ENCODE data around the gene TPH2. TPM values are rescaled to one million over a fixed set of nuclear protein-coding genes. Genes with fewer than 3 reads are reported as not detected.

TPH2 gene
- total RNA-seq, 2 experiments from 2014 or later, result not detected

DNA sequence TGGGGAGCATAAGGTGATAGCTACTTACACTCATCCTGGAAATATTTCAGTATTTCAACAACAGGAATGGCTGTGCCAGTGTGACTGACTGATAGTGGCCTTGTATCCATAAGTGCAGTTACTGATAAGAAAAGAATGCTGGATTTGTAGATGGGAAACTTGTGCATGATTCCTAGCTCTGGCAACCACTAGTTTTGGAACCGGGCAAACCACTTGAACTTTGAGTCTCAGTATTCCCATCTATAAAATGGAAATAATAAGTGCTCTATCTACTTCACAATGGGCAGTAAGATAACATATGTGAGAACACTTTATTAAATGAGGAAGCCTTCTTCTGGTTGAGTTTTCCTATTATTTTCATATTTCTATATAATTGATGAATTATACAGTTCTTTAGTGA lies 77.2 kb downstream of the TPH2 start:
- ChIA-PET CTCF (interaction anchor here (2.1 to 2.5 kb wide), 2 partner anchors 10 to 14 kb away, joined by 6 to 10 read pairs; no protein-coding TSS in a partner anchor), POLR2A (no interaction called here)
- intact Hi-C loops (cut with micrococcal nuclease), result no loop called here
- Mint-ChIP-seq H3K36me3 (no peaks in the 10 kb centered on the region), H3K27me3 (peaks cover 13% of the 10 kb centered on the region), H3K4me3 (no peak overlapping the region), H3K9me3 (no peaks in the 10 kb centered on the region), H3K4me1 (ENCODE audit: low read depth) (no peaks in the 10 kb centered on the region), H3K27ac (no peak overlapping the region)
- DNase-seq, result no peak

DNA sequence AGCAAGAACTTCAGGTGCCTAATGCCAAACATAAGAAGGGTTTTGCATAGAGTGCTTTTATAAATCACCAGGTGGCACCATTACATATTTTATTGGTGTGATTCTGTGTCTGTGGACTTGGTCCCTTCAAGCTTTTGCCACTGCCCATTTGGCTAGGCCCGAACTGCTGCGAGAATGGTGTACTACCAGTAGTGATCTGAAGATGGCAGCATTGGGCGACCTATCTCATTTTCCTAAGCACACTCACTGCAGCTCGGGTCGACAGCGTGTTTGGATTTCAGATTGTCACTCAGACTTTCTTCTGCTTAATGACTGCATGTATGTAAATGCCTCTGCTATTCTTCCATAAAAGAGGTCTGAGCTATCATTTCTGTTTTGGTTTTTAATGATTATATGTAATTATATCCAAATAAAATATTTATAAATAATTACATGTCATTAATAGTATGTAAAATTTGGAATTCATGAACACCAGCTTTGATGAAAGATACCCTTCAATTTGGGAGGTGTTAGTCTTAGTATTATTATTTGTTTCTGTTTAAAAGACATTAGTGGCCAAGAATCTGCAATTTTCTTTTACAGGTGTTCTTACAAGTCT lies 78.5 kb downstream of the TPH2 start:
- DNase-seq, result peak; percentile 74
- H3K27ac Mint-ChIP-seq, result no peak overlapping the region
- intact Hi-C loops (cut with micrococcal nuclease), result no loop called here
- no peak overlapping the region for H3K4me3 Mint-ChIP-seq
- H3K36me3 Mint-ChIP-seq, result no peaks in the 10 kb centered on the region
- no peaks in the 10 kb centered on the region for H3K4me1 Mint-ChIP-seq (ENCODE audit: low read depth)
- ChIA-PET POLR2A (no interaction called here), CTCF (interaction anchor here (0.6 to 2.5 kb wide), 15 partner anchors 8 to 658 kb away, joined by 3 to 10 read pairs (median 3); no protein-coding TSS in a partner anchor)
- H3K27me3 Mint-ChIP-seq, result peaks cover 14% of the 10 kb centered on the region
- no peaks in the 10 kb centered on the region for H3K9me3 Mint-ChIP-seq

DNA sequence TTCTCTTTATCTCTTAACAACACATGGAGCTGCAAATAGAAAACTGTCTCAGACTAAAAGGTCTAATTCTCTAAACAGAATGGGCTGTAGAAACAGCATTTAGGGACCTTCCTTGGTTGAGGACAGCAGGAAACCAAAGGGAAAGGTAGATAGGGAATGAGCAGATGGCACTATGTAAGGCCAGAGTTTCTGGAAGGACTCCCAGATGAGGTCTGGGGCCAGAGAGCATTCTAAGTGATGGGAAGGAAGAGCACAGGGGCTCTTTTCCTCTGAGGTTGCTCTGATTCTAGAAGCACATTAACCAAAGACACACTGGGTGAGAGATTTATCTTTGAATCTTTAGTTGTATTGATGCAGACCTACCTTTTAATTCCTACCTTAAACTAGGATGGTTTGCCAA lies 79.4 kb downstream of the TPH2 start:
- intact Hi-C loops (cut with micrococcal nuclease), result no loop called here
- CTCF ChIA-PET, result interaction anchor here (0.7 to 1.9 kb wide), 3 partner anchors 9 to 194 kb away, joined by 3 to 4 read pairs (median 3); no protein-coding TSS in a partner anchor
- Mint-ChIP-seq H3K27ac (no peak overlapping the region), H3K9me3 (no peaks in the 10 kb centered on the region), H3K4me3 (no peak overlapping the region), H3K36me3 (no peaks in the 10 kb centered on the region), H3K27me3 (peaks cover 14% of the 10 kb centered on the region), H3K4me1 (ENCODE audit: low read depth) (no peaks in the 10 kb centered on the region)
- POLR2A ChIA-PET, result no interaction called here
- no peak for DNase-seq

DNA sequence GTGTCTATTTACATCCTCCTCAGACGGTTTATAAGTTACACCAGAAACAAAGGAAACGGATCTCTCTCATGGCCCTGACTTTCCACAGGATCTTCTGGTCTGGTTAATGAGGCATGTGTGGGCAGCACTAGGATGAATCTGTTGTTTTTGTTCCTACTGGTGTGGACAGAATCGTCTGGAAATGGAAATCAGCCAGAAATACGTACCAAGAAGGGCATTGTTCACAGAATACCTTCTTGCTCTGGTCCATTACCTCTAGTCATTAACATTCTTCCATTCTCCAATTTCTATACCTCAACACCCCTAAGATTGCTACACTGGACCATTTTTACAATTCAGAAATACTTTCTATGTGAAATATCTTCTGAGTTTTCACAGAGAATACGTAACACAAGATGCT lies 86.0 kb downstream of the TPH2 start:
- H3K9me3 Mint-ChIP-seq, result no peaks in the 10 kb centered on the region
- POLR2A ChIA-PET, result no interaction called here
- intact Hi-C loops (cut with micrococcal nuclease), result no loop called here
- no peak overlapping the region for H3K27ac Mint-ChIP-seq
- no peaks in the 10 kb centered on the region for H3K36me3 Mint-ChIP-seq
- DNase-seq, result no peak
- H3K27me3 Mint-ChIP-seq, result peaks cover 7% of the 10 kb centered on the region
- H3K4me3 Mint-ChIP-seq, result no peak overlapping the region
- CTCF ChIA-PET, result interaction anchor here (2.0 kb wide), 1 partner anchor 8 kb away, joined by 10 read pairs; no protein-coding TSS in a partner anchor
- no peaks in the 10 kb centered on the region for H3K4me1 Mint-ChIP-seq (ENCODE audit: low read depth)

DNA sequence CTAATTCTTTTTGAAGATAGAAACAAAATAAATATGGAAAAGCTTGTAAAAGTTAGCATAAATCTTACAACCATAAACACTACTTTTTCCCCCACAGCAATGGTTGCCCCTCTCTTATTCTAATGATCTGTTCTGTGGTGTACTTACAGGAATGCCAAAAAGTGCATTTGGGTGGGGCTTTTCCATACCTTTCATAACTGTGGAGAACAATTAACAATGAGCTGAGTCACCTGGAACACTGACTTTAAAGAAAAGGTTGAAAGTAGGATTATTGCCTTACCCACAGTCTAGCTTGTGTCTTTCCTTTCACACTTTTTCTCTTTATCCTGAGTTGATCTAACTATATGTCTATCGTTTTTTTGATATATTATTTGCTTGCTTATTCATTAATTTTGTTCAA lies 86.9 kb downstream of the TPH2 start:
- ChIA-PET POLR2A (no interaction called here), CTCF (interaction anchor here (2.0 kb wide), 1 partner anchor 9 kb away, joined by 10 read pairs; no protein-coding TSS in a partner anchor)
- H3K4me1 Mint-ChIP-seq (ENCODE audit: low read depth), result no peaks in the 10 kb centered on the region
- DNase-seq, result no peak
- intact Hi-C loops (cut with micrococcal nuclease), result no loop called here
- H3K27me3 Mint-ChIP-seq, result peaks cover 5% of the 10 kb centered on the region
- no peak overlapping the region for H3K4me3 Mint-ChIP-seq
- no peaks in the 10 kb centered on the region for H3K9me3 Mint-ChIP-seq
- no peak overlapping the region for H3K27ac Mint-ChIP-seq
- no peaks in the 10 kb centered on the region for H3K36me3 Mint-ChIP-seq

DNA sequence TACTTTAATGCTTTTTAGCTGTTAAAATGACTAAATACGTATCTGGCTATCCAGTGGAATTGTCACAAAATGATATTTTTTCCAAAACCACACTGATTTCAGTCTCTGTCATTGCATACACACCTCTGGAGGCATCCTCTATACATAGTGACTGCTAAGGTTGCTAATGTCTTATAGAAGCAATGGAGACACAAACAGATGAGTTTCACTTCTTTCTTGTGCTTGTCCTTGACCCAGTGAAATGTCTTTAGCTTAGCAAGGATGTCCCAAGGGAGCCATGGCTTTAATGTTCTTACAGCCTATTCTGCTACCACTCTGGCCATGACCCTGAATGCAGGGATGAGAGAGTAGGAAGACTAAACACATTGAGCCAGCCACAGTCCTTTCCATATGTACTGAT lies 90.3 kb downstream of the TPH2 start:
- Mint-ChIP-seq H3K4me1 (ENCODE audit: low read depth) (no peaks in the 10 kb centered on the region), H3K27ac (no peak overlapping the region), H3K4me3 (no peak overlapping the region), H3K27me3 (peaks cover 8% of the 10 kb centered on the region), H3K36me3 (no peaks in the 10 kb centered on the region), H3K9me3 (no peaks in the 10 kb centered on the region)
- POLR2A ChIA-PET, result no interaction called here
- intact Hi-C loops (cut with micrococcal nuclease), result no loop called here
- no peak for DNase-seq
- CTCF ChIA-PET, result no interaction called here

DNA sequence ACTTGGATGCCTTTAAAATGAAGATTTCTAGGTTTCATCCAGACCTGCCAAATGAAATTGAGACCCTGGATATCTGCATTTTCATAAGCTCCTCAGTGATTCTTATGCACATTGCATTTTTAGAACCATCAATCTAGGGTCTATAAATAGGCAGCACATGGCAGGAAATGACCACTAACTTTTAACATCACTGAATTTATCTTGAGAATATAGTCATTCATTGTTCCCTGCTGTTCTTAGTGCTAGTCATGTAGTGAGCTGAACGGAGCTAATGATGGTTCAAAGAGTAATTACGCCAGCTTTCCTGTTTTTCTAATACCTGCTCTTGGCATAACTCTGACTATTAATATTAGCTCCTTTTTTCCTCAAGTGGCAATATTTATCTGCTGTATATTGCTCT lies 91.6 kb downstream of the TPH2 start:
- CTCF ChIA-PET, result no interaction called here

DNA sequence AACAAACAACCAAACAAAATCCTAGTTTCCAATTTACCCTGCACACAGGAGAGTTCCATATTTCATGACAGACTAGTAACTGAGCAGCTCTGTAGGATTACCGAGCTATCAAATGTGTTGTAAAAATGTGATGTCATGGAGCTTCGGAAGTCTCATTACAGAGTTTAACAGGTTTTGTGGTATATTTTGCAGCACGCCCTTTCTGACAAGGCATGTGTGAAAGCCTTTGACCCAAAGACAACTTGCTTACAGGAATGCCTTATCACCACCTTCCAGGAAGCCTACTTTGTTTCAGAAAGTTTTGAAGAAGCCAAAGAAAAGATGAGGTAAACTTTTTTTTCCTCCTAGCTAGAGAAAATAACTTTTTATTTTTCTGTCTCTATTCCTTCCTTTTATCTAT lies 92.4 kb downstream of the TPH2 start:
- intact Hi-C loops (cut with micrococcal nuclease), result no loop called here
- no peaks in the 10 kb centered on the region for H3K4me1 Mint-ChIP-seq (ENCODE audit: low read depth)
- no peak overlapping the region for H3K27ac Mint-ChIP-seq
- H3K27me3 Mint-ChIP-seq, result peaks cover 7% of the 10 kb centered on the region
- ChIA-PET POLR2A (no interaction called here), CTCF (no interaction called here)
- H3K9me3 Mint-ChIP-seq, result no peaks in the 10 kb centered on the region
- no peak overlapping the region for H3K4me3 Mint-ChIP-seq
- no peaks in the 10 kb centered on the region for H3K36me3 Mint-ChIP-seq
- no peak for DNase-seq

More for the DNA sequence above, 91.6 kb downstream of the TPH2 start:
- peaks cover 7% of the 10 kb centered on the region for H3K27me3 Mint-ChIP-seq
- intact Hi-C loops (cut with micrococcal nuclease), result no loop called here
- H3K27ac Mint-ChIP-seq, result no peak overlapping the region
- H3K4me3 Mint-ChIP-seq, result no peak overlapping the region
- no peaks in the 10 kb centered on the region for H3K36me3 Mint-ChIP-seq
- no peaks in the 10 kb centered on the region for H3K9me3 Mint-ChIP-seq
- POLR2A ChIA-PET, result no interaction called here
- no peaks in the 10 kb centered on the region for H3K4me1 Mint-ChIP-seq (ENCODE audit: low read depth)
- DNase-seq, result no peak

DNA sequence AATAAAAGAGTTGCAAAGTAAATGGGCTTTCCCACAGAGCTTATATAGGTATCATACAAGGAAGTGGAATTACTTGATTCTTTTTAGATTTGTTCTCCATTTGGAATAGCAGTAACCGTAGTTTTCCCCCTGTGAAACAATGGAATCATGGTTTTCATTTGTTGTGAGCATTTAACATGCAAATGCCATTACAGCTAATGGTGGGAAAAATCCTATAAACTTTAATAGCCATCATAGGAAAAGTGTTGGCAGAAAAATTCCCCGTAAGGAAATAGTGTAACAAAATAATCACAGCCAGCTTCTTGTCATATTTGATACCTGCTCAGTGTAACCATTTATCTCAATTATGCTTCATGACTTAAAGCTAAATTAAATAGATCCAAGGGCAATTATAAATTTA lies 95.3 kb downstream of the TPH2 start:
- Mint-ChIP-seq H3K27ac (no peak overlapping the region), H3K27me3 (peaks cover 5% of the 10 kb centered on the region), H3K4me3 (no peak overlapping the region), H3K9me3 (no peaks in the 10 kb centered on the region), H3K4me1 (ENCODE audit: low read depth) (no peaks in the 10 kb centered on the region), H3K36me3 (no peaks in the 10 kb centered on the region)
- intact Hi-C loops (cut with micrococcal nuclease), result no loop called here
- POLR2A ChIA-PET, result no interaction called here
- CTCF ChIA-PET, result interaction anchor here (1.0 kb wide), 1 partner anchor 17 kb away, joined by 4 read pairs; no protein-coding TSS in a partner anchor
- no peak for DNase-seq

DNA sequence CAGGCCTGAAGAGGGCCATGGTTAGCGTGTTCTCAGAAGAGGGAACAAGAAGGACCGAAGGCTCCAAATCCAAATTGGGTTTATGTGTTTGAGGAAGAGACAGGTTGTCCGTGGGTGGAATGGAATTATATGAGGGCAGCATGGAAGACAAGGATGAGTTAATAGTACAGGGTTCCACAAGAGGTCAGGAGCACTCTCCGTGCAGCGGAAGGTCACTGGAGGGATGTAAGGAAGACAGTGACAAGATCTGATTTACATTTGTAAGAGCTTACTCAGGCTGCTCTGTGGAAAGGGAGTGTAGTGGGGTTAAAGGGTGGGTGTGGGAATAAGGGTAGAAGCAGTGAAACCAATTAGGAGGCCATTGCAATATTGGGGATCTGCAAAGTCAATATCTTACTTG lies 97.0 kb downstream of the TPH2 start:
- no peak overlapping the region for H3K27ac Mint-ChIP-seq
- H3K27me3 Mint-ChIP-seq, result peaks cover 5% of the 10 kb centered on the region
- H3K4me3 Mint-ChIP-seq, result no peak overlapping the region
- no peaks in the 10 kb centered on the region for H3K9me3 Mint-ChIP-seq
- intact Hi-C loops (cut with micrococcal nuclease), result no loop called here
- H3K4me1 Mint-ChIP-seq (ENCODE audit: low read depth), result no peaks in the 10 kb centered on the region
- POLR2A ChIA-PET, result no interaction called here
- H3K36me3 Mint-ChIP-seq, result no peaks in the 10 kb centered on the region
- CTCF ChIA-PET, result no interaction called here
- no peak for DNase-seq

DNA sequence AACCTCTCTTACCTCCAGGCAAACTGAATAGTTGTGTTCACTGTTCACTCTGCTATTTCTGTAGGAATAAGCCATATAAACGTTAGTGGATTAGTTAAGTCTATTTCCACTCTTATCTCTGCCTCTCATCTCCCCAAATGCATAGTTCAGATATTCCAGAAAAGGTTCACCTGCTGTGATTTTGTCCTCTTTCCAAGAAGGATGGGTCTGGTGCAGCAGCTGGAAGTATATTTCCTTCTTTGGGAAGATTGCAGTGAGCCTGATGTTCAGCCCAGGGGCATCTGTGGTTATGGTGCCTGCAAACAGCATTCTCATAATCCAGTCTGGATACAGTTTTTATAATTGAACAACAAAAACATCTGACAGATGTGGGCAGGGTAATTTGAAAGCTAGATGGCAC lies 97.7 kb downstream of the TPH2 start:
- no peak overlapping the region for H3K27ac Mint-ChIP-seq
- DNase-seq, result no peak
- no peaks in the 10 kb centered on the region for H3K36me3 Mint-ChIP-seq
- intact Hi-C loops (cut with micrococcal nuclease), result no loop called here
- no peaks in the 10 kb centered on the region for H3K4me1 Mint-ChIP-seq (ENCODE audit: low read depth)
- no peak overlapping the region for H3K4me3 Mint-ChIP-seq
- POLR2A ChIA-PET, result no interaction called here
- peaks cover 2% of the 10 kb centered on the region for H3K27me3 Mint-ChIP-seq
- H3K9me3 Mint-ChIP-seq, result no peaks in the 10 kb centered on the region
- CTCF ChIA-PET, result no interaction called here

DNA sequence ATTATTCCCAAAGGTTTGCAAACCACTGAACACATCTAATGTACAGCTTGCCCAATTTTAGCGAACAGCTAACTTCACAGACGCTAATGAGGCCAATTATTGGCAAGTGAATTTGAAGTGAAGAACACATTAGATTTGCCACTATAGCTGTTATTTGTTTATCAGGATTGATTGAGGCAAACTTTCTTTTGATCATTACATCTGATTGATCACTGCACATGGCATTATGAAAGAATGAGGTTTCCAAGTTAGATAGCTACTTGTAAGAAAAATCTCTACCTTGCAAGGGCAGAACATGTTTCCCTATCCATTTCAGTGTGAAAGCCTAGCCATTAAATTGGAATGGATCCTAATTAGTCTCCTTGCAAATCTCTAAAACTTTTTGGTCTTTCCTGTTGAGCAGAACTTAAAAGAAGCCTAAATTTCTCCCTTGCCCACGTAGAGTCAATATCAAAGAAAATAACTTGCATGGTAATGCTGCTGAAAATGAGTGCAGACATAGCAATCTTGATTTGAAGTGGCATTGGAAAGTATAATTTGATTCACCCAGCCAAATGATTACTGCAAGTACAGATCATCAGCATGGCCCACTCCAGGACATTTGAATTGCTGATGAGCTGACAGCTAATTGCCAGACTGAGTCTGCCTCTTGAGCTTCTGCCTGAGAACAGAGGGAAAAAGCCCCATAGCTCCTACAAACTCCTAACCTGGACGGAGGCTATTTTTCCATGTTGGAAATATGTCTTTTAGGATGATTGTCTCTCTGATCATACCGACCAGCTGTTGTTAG lies 98.6 kb downstream of the TPH2 start:
- H3K27ac Mint-ChIP-seq, result no peak overlapping the region
- intact Hi-C loops (cut with micrococcal nuclease), result no loop called here
- H3K27me3 Mint-ChIP-seq, result no peaks in the 10 kb centered on the region
- no peaks in the 10 kb centered on the region for H3K4me1 Mint-ChIP-seq (ENCODE audit: low read depth)
- no peak for DNase-seq
- H3K9me3 Mint-ChIP-seq, result no peaks in the 10 kb centered on the region
- POLR2A ChIA-PET, result no interaction called here
- H3K4me3 Mint-ChIP-seq, result no peak overlapping the region
- CTCF ChIA-PET, result no interaction called here
- no peaks in the 10 kb centered on the region for H3K36me3 Mint-ChIP-seq

DNA sequence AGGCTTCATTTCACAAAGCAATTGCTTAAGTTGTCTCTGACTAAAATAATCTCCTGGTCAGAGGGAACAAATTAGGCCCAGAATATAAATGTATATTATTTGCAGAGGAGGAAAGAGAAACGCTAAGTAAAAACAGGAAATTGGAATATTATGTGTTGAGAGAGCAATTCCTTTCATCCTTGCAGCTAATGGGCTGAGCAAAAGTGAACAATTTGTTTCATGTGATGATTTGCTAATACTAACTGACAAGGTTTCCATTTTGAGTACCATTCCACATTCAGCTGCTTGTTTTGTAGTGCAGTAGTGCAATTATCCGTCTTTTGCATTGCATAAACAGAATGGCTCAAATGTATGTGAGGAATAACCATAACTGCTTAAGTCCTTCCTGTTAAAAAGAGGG lies 103.2 kb downstream of the TPH2 start:
- H3K27ac Mint-ChIP-seq, result no peak overlapping the region
- H3K4me1 Mint-ChIP-seq (ENCODE audit: low read depth), result no peaks in the 10 kb centered on the region
- no peaks in the 10 kb centered on the region for H3K36me3 Mint-ChIP-seq
- H3K27me3 Mint-ChIP-seq, result no peaks in the 10 kb centered on the region
- H3K4me3 Mint-ChIP-seq, result no peak overlapping the region
- no peaks in the 10 kb centered on the region for H3K9me3 Mint-ChIP-seq
- intact Hi-C loops (cut with micrococcal nuclease), result no loop called here
- CTCF ChIA-PET, result no interaction called here
- POLR2A ChIA-PET, result no interaction called here
- DNase-seq, result no peak

Measured in activated CD4-positive, alpha-beta memory T cell treated with anti-CD3 and anti-CD28 coated beads for 36 hours (primary cell).